Lower lobe of right lung (tissue), 2 donors: ENCODE data around the gene PCNX1. TPM values are rescaled to one million over a fixed set of nuclear protein-coding genes. Genes with fewer than 3 reads are reported as not detected.
"Not testable (repeated sequence)": the region's sequence is repeated elsewhere in the genome, so short reads cannot be mapped to it uniquely, and the experiment has no call there.

Source experiments
- ATAC-seq, 2 donors: fragments of 200-7000 bp; cut with Tn5 transposase; one replicate each; pipeline ENCODE4 v1.9.1; 2020 to 2022; ENCODE audit warnings: mild to moderate bottlenecking in 2 of 2, moderate library complexity in 2 of 2
- DNase-seq: peaks from one replicate; pipeline ENCODE4 v3.0.0-alpha.2; 2020
- H3K27ac ChIP-seq: fragments of 200-600 bp; one replicate; pipeline ENCODE4 v1.8.0; 2022
- H3K27me3 ChIP-seq: fragments of 200-600 bp; one replicate; pipeline ENCODE4 v1.8.0; 2022; ENCODE audit warnings: low read depth
- H3K36me3 ChIP-seq: fragments of 200-600 bp; one replicate; pipeline ENCODE4 v1.8.0; 2022; ENCODE audit warnings: mild to moderate bottlenecking
- H3K4me1 ChIP-seq: fragments of 200-600 bp; one replicate; pipeline ENCODE4 v1.8.0; 2022
- H3K4me3 ChIP-seq: fragments of 200-600 bp; one replicate; pipeline ENCODE4 v1.8.0; 2022; ENCODE audit warnings: mild to moderate bottlenecking
- H3K9me3 ChIP-seq: fragments of 200-600 bp; one replicate; pipeline ENCODE4 v1.8.0; 2022
- intact Hi-C: fragments of 100-400 bp; cut with DNase I; formaldehyde crosslinking; loops from one replicate; pipeline ENCODE4 v1.11.0; 2022
- total RNA-seq: library from RNA; stranded (reverse); fragmentation: NEBNext Ultra II Directional; extraction: Animal tissue kit (Norgen Biotek cat#: 25700); gene quantifications from one replicate; pipeline ENCODE4 v1.2.1, GENCODE V29; 2021
- TF ChIP-seq, protein P1 (sequence below): fragments of 200-600 bp; IDR thresholded peaks from one replicate; pipeline ENCODE4 v1.8.0; 2022; ENCODE audit warnings: antibody characterized with exemption, mild to moderate bottlenecking
- donor health status: DM: no; HTN: yes; CAD: no; lungs with severe emphysema.

PCNX1 gene
- total RNA-seq, 1 donor from 2014 or later, result 49.9 TPM

DNA sequence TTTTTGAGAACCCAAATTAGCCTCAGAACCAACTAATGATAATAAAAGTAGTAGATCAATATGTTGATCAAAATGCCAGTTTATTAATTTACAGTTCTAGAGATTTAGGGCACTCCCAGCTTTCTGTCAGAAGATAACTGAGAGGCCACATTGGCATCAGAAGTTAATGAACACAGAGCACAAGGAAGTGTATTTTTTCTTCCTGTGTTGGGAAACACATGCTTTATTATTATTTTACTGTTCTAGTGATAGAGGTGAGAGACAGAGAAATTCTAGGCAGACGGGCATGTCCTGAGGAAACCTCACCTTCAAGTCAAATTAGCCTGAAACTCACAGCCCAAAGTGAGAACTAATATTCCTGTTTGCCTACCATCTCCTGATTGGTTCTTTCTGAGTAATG is 213.7 kb downstream of the PCNX1 start:
- Histone ChIP-seq H3K27me3 (no peaks in the 10 kb centered on the region), H3K4me3 (no peak overlapping the region), H3K4me1 (no peaks in the 10 kb centered on the region), H3K27ac (no peak overlapping the region), H3K36me3 (no peaks in the 10 kb centered on the region), H3K9me3 (no peaks in the 10 kb centered on the region)
- intact Hi-C loops, result no loop called here
- TF ChIP-seq, protein P1, sequence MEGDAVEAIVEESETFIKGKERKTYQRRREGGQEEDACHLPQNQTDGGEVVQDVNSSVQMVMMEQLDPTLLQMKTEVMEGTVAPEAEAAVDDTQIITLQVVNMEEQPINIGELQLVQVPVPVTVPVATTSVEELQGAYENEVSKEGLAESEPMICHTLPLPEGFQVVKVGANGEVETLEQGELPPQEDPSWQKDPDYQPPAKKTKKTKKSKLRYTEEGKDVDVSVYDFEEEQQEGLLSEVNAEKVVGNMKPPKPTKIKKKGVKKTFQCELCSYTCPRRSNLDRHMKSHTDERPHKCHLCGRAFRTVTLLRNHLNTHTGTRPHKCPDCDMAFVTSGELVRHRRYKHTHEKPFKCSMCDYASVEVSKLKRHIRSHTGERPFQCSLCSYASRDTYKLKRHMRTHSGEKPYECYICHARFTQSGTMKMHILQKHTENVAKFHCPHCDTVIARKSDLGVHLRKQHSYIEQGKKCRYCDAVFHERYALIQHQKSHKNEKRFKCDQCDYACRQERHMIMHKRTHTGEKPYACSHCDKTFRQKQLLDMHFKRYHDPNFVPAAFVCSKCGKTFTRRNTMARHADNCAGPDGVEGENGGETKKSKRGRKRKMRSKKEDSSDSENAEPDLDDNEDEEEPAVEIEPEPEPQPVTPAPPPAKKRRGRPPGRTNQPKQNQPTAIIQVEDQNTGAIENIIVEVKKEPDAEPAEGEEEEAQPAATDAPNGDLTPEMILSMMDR, result no peak
- DNase-seq, result no peak
- no peak for ATAC-seq

DNA sequence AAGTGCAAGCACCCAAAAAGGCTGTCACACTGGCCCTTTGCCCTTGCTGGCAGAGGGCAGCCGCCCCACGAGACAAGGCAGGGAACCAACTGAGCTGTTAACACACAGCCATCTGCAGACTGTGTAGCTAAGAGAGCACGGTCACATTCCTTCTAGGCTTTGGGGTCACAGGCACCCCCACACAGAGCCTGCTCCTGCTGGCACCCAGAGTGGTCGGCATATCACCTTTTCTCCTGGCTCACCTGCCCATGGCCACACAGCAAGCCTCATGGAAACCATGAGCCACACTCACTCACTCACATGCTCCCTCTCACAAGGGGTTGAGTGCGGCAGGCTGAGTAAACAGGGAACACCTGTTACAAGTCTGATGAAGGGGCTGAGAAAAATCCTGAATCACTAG is 214.5 kb downstream of the PCNX1 start:
- Histone ChIP-seq H3K27ac (no peak overlapping the region), H3K9me3 (no peaks in the 10 kb centered on the region), H3K4me1 (no peaks in the 10 kb centered on the region), H3K4me3 (no peak overlapping the region), H3K27me3 (no peaks in the 10 kb centered on the region), H3K36me3 (no peaks in the 10 kb centered on the region)
- intact Hi-C loops, result no loop called here
- no peak for DNase-seq
- TF ChIP-seq, protein P1, result no peak
- ATAC-seq, result no peak

DNA sequence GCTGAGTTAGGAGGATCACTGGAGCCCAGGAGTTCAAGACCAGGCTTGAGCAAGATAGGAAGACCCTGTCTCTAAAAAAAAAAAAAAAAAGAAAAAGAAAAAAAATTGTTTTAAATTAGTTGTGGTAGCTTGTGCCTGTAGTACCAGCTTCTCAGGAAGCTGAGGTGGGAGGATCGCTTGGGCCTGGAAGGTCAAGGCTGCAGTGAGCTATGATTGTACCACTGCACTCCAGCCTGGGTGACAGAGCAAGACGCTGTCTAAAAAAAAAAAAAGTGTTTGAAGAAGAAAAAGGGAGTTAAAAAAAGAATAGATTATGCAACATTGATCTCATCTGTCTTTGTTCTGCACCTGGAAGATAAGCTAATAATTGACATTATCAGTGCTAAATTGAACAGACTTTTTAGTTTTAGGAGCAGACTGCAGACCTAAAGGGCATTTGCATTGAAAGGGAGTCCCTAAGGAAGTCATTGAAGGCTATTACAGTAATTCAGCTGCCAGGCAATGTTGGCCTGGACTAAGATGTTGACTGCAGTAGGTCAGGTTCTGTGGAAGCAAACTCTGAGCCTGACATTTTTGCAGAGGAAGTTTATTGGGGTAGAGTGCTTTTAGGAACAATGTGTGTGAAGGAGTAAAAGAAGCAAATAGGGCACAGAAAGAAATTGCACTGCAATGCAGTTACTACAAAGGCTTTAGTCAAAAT is 215.8 kb downstream of the PCNX1 start:
- no peaks in the 10 kb centered on the region for H3K4me1 ChIP-seq
- TF ChIP-seq, protein P1, result no peak
- no peaks in the 10 kb centered on the region for H3K9me3 ChIP-seq
- H3K4me3 ChIP-seq, result no peak overlapping the region
- H3K36me3 ChIP-seq, result no peaks in the 10 kb centered on the region
- no peak for DNase-seq
- H3K27me3 ChIP-seq, result no peaks in the 10 kb centered on the region
- intact Hi-C loops, result no loop called here
- no peak for ATAC-seq
- H3K27ac ChIP-seq, result no peak overlapping the region

DNA sequence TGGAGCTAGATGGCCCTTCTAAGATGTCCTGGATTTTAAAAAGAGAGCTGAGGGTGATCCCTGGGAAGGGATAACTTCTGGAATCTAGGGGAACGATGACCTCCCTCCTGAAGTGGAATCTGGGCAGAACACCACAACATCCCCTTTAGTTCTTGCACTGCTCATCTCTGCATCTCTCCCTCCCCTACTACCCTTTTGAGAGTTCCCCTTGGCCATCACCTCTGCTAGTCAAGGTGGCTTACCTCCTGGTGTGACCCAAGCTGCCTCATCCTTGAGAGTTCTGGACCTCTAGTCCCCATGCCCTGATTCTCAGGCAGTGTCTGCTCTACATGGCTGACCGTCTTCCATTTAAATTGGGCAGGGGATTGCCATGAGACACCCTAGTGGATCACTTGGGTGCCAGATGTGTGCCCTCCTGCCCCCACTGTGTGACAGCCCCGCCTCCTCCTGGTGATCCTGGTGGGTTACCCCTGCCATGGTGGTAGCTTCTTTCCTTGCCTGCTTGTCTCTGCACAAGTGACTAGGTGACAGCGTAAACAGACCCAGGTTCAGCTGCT is 216.4 kb downstream of the PCNX1 start:
- Histone ChIP-seq H3K4me1 (no peaks in the 10 kb centered on the region), H3K36me3 (no peaks in the 10 kb centered on the region), H3K4me3 (no peak overlapping the region), H3K27ac (no peak overlapping the region), H3K27me3 (no peaks in the 10 kb centered on the region), H3K9me3 (no peaks in the 10 kb centered on the region)
- intact Hi-C loops, result no loop called here
- no peak for ATAC-seq
- DNase-seq, result no peak
- TF ChIP-seq, protein P1, result no peak

DNA sequence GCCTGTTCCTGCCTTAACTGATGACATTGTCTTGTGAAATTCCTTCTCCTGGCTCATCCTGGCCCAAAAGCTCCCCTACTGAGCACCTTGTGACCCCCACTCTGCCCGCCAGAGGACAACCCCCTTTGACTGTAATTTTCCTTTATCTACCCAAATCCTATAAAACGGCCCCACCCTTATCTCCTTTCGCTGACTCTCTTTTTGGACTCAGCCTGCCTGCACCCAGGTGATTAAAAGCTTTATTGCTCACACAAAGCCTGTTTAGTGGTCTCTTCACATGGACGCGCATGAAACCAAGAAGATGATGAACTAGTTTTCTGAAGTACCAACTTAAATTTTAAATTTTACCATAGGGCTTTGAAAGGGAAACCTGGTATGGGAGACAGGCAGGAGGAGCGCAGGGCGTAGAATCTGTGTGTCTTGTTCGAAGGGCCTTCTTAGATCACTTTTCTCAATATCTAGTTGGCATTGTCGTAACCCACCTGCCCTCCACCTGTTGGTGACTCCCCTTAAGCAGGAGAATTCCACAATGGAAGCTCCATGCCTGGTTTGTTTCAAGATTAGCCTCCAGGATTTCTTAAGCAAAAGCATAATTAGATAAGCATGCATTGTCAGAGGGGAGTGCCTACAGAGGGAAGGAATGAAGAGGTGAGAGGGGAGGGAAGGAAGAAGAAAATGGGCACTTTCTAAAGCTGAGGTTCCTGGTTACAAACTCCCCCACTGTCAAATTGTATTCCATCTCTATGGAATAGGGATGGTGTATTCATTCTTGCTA is 222.6 kb downstream of the PCNX1 start:
- H3K27me3 ChIP-seq, DNase-seq, H3K27ac ChIP-seq, H3K4me3 ChIP-seq, H3K9me3 ChIP-seq, ATAC-seq, H3K36me3 ChIP-seq: not testable (repeated sequence)
- peaks cover 11% of the 10 kb centered on the region for H3K4me1 ChIP-seq
- intact Hi-C loops, result loop anchor here (10.0 kb wide), 1 partner anchor 625 kb away; no protein-coding TSS in a partner anchor
